Smooth muscle cell (in vitro differentiated cells): Measurements from ENCODE around the gene BSG. TPM values are rescaled to one million over a fixed set of nuclear protein-coding genes. Genes with fewer than 3 reads are reported as not detected.

Experiments used
- DNase-seq: peaks from one replicate; lab custom pipeline; 2025; ENCODE audit not compliant: unreplicated experiment; lab: John Stamatoyannopoulos, UW
- H2AFZ ChIP-seq: fragments of 200-600 bp; sonication (generic); 2 replicates; pipeline ENCODE4 v1.6.0; 2016; ENCODE audit warnings: antibody characterized with exemption, low read depth, mild to moderate bottlenecking
- H3F3A ChIP-seq: fragments of 200-600 bp; sonication (generic); 2 replicates; pipeline ENCODE4 v1.6.0; 2017; ENCODE audit warnings: antibody characterized with exemption, low read depth
- H3K27ac ChIP-seq: fragments of 200-600 bp; sonication (generic); 2 replicates; pipeline ENCODE4 v1.5.1; 2016; ENCODE audit warnings: low read depth, mild to moderate bottlenecking
- H3K27me3 ChIP-seq: fragments of 200-600 bp; sonication (generic); 2 replicates; pipeline ENCODE4 v1.6.1; 2016; ENCODE audit warnings: low read depth, mild to moderate bottlenecking
- H3K36me3 ChIP-seq: fragments of 200-600 bp; sonication (generic); 2 replicates; pipeline ENCODE4 v1.5.1; 2016; ENCODE audit warnings: low read depth
- H3K4me1 ChIP-seq: fragments of 200-600 bp; sonication (generic); 2 replicates; pipeline ENCODE4 v1.5.1; 2016; ENCODE audit warnings: low read depth
- H3K4me2 ChIP-seq: fragments of 200-600 bp; sonication (generic); 2 replicates; pipeline ENCODE4 v1.6.0; 2016; ENCODE audit warnings: mild to moderate bottlenecking
- H3K4me3 ChIP-seq: fragments of 200-600 bp; sonication (generic); 2 replicates; pipeline ENCODE4 v1.5.1; 2016; ENCODE audit warnings: mild to moderate bottlenecking
- H3K79me2 ChIP-seq: fragments of 200-600 bp; sonication (generic); 2 replicates; pipeline ENCODE4 v1.6.0; 2016; ENCODE audit warnings: low read depth, mild to moderate bottlenecking
- H3K9ac ChIP-seq: fragments of 200-600 bp; sonication (generic); 2 replicates; pipeline ENCODE4 v1.6.0; 2016; ENCODE audit warnings: low read depth
- H3K9me3 ChIP-seq: fragments of 200-600 bp; sonication (generic); replicated peaks from 2 replicates; pipeline ENCODE4 v1.5.1; 2016; ENCODE audit warnings: low read depth
- H4K20me1 ChIP-seq: fragments of 200-600 bp; sonication (generic); 2 replicates; pipeline ENCODE4 v1.6.0; 2016; ENCODE audit warnings: low read depth
- CTCF ChIP-seq: fragments of 200-600 bp; sonication (generic); IDR thresholded peaks from 2 replicates; pipeline ENCODE4 v1.5.1; 2017; ENCODE audit warnings: borderline replicate concordance, mild to moderate bottlenecking, antibody characterized with exemption; ENCODE audit not compliant: insufficient read depth, poor library complexity, severe bottlenecking
- WGBS: methylation state at CpG from one replicate; pipeline ENCODE4 v1.1.7; 2016; ENCODE audit warnings: low lambda C conversion rate; 5-methylcytosine and 5-hydroxymethylcytosine counted together
- polyA plus RNA-seq: library from polyadenylated mRNA; unstranded; fragments of >200 nt; fragmentation: Nextera tagmentation; extraction: Ambion mirVana; gene quantifications from 2 replicates; pipeline ENCODE4 v1.2.1, GENCODE V29; 2016
- total RNA-seq: library from RNA; depleted of rRNA; stranded (reverse); fragments of >200 nt; gene quantifications from 2 replicates; pipeline ENCODE4 v1.2.3, GENCODE V29; 2014

BSG gene
- total and polyA plus RNA-seq, 2 experiments from 2014 or later: 431 to 1,057 TPM

GRCh38 chr19:542173-542866, 30.1 kb upstream of the BSG start:
- Histone ChIP-seq H3K9me3 (no peaks in the 10 kb centered on the region), H3K4me3 (no peak overlapping the region), H3K36me3 (no peaks in the 10 kb centered on the region), H3K27me3 (no peaks in the 10 kb centered on the region), H3F3A (no peaks in the 10 kb centered on the region), H3K79me2 (no peaks in the 10 kb centered on the region), H3K27ac (no peak overlapping the region), H3K9ac (no peak overlapping the region), H4K20me1 (peaks cover 33% of the 10 kb centered on the region), H2AFZ (no peak overlapping the region), H3K4me1 (no peaks in the 10 kb centered on the region), H3K4me2 (no peak overlapping the region)
- TF ChIP-seq CTCF: no peak
- WGBS: 95% methylated on average over 34 of the region's 34 CpGs
- no peak for DNase-seq

DNA sequence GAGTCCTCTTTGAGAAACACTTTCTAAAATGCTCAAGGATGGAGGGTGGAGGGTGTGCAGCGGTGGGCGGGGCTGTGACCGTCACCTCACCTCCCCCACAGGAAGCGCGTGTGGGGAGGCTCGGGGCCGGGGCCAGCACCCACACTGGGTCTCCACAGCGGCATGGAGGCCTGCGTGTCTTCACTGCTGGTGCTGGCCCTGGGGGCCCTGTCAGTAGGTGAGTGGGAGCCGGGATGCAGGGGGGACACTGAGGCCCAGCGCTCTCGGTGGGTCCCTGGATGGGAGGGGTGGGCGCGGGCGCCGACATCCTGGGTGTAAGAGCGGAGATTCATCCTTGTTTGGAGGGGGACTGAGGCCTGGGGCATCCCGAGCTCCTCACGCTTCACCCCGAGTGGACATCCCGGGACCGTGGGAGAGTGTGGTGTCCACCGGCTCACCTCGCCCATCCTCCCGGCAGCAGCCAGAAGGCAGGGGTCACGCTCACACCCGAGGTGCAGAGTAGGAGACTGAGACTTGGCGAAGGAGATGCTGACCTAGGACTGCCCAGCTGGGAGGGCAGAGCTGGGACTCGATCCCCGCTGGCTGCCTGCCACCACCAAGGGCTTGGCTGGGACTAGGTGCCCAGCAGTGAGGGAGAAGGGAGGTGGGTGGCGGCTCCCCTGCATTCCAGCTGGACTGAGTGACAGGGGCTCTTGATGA, 28.3 kb upstream of the BSG start, which contains the start of gene GZMM:
GZMM (plus strand) TSS at position 144 of the 699 bp plus-strand sequence; CDS start at position 163, 19 bp downstream.
- no peak within 1 kb of the TSS for H3K9ac ChIP-seq
- H3F3A ChIP-seq: no peaks in the 10 kb centered on the region
- DNase-seq: no peak
- no peak within 1 kb of the TSS for H3K27ac ChIP-seq
- no peak for TF ChIP-seq CTCF
- H3K4me2 ChIP-seq: no peak within 1 kb of the TSS
- H3K9me3 ChIP-seq: no peaks in the 10 kb centered on the region
- no peaks in the 10 kb centered on the region for H3K36me3 ChIP-seq
- H3K79me2 ChIP-seq: no peaks in the 10 kb centered on the region
- 92% methylated on average over 31 of the region's 31 CpGs for WGBS
- H2AFZ ChIP-seq: no peak within 1 kb of the TSS
- H4K20me1 ChIP-seq: peaks cover 18% of the 10 kb centered on the region
- H3K27me3 ChIP-seq: no peaks in the 10 kb centered on the region
- H3K4me1 ChIP-seq: no peaks in the 10 kb centered on the region
- H3K4me3 ChIP-seq: no peak within 1 kb of the TSS

DNA sequence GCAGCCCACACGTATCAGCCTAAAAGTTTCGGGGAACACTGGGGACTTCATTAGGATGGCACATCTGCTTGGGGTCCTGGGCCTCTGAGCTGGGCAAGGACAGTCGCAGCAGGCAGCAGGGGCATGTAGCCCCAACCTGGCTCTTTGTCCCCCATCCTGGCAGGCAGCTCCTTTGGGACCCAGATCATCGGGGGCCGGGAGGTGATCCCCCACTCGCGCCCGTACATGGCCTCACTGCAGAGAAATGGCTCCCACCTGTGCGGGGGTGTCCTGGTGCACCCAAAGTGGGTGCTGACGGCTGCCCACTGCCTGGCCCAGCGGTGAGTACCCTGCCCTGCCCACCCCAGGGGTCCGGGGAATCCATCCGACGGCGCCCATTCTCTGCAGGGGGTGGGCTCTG, 25.3 kb upstream of the BSG start:
- no peak overlapping the region for H2AFZ ChIP-seq
- H3K4me3 ChIP-seq: no peak overlapping the region
- no peaks in the 10 kb centered on the region for H4K20me1 ChIP-seq
- no peaks in the 10 kb centered on the region for H3K36me3 ChIP-seq
- H3K79me2 ChIP-seq: no peaks in the 10 kb centered on the region
- H3F3A ChIP-seq: no peaks in the 10 kb centered on the region
- no peak for DNase-seq
- H3K27ac ChIP-seq: no peak overlapping the region
- H3K27me3 ChIP-seq: no peaks in the 10 kb centered on the region
- no peak overlapping the region for H3K9ac ChIP-seq
- WGBS: 93% methylated on average over 12 of the region's 15 CpGs
- H3K4me1 ChIP-seq: no peaks in the 10 kb centered on the region
- H3K4me2 ChIP-seq: no peak overlapping the region
- TF ChIP-seq CTCF: no peak
- no peaks in the 10 kb centered on the region for H3K9me3 ChIP-seq
